Glutamatergic neuron (in vitro differentiated cells): ENCODE data around the gene R3HDM1. TPM values are rescaled to one million over a fixed set of nuclear protein-coding genes. Genes with fewer than 3 reads are reported as not detected.
"Not testable (repeated sequence)": the region's sequence is repeated elsewhere in the genome, so short reads cannot be mapped to it uniquely, and the experiment has no call there.

Source experiments
- DNase-seq: peaks from one replicate; pipeline ENCODE4 v3.0.0; 2022
- H3K27ac Mint-ChIP-seq: one replicate; pipeline ENCODE4 v1.8.0; 2020; ENCODE audit warnings: mild to moderate bottlenecking, mixed read lengths, inconsistent platforms; ENCODE audit not compliant: unreplicated experiment
- H3K27me3 Mint-ChIP-seq: one replicate; pipeline ENCODE4 v1.8.0; 2020; ENCODE audit warnings: mild to moderate bottlenecking, moderate library complexity, mixed read lengths, inconsistent platforms; ENCODE audit not compliant: unreplicated experiment
- H3K36me3 Mint-ChIP-seq: one replicate; pipeline ENCODE4 v1.8.0; 2020; ENCODE audit warnings: mild to moderate bottlenecking, mixed read lengths, inconsistent platforms; ENCODE audit not compliant: unreplicated experiment
- H3K4me1 Mint-ChIP-seq: one replicate; pipeline ENCODE4 v1.8.0; 2020; ENCODE audit warnings: mild to moderate bottlenecking, low read depth, mixed read lengths, inconsistent platforms; ENCODE audit not compliant: unreplicated experiment
- H3K4me3 Mint-ChIP-seq: one replicate; pipeline ENCODE4 v1.8.0; 2020; ENCODE audit warnings: mild to moderate bottlenecking, mixed read lengths, inconsistent platforms; ENCODE audit not compliant: unreplicated experiment
- H3K9me3 Mint-ChIP-seq: one replicate; pipeline ENCODE4 v1.8.0; 2020; ENCODE audit warnings: mild to moderate bottlenecking, moderate library complexity, mixed read lengths, inconsistent platforms; ENCODE audit not compliant: unreplicated experiment
- long read RNA-seq: library from polyadenylated mRNA; unstranded; transcript quantifications from one replicate; pipeline ENCODE4 v2.0.0, GENCODE V29; 2020; ENCODE audit not compliant: unreplicated experiment
- total RNA-seq: library from RNA; stranded (reverse); fragmentation: NEBNext Ultra II Directional; extraction: Animal tissue kit (Norgen Biotek cat#: 25700); gene quantifications from one replicate; pipeline ENCODE4 v1.2.1, GENCODE V29; 2021; ENCODE audit not compliant: unreplicated experiment
- TF ChIP-seq, protein P1 (sequence below): fragments of 200-600 bp; sonication (generic); IDR thresholded peaks from one replicate; pipeline ENCODE4 v1.5.0; 2021; ENCODE audit not compliant: partially characterized antibody, unreplicated experiment

Gene R3HDM1
- 57.7 TPM for total RNA-seq
- long read RNA-seq, partial matches to known transcripts, result 7 of 9 reads
- long read RNA-seq, other reads (novel, unspliced or antisense), result 2 of 9 reads

DNA sequence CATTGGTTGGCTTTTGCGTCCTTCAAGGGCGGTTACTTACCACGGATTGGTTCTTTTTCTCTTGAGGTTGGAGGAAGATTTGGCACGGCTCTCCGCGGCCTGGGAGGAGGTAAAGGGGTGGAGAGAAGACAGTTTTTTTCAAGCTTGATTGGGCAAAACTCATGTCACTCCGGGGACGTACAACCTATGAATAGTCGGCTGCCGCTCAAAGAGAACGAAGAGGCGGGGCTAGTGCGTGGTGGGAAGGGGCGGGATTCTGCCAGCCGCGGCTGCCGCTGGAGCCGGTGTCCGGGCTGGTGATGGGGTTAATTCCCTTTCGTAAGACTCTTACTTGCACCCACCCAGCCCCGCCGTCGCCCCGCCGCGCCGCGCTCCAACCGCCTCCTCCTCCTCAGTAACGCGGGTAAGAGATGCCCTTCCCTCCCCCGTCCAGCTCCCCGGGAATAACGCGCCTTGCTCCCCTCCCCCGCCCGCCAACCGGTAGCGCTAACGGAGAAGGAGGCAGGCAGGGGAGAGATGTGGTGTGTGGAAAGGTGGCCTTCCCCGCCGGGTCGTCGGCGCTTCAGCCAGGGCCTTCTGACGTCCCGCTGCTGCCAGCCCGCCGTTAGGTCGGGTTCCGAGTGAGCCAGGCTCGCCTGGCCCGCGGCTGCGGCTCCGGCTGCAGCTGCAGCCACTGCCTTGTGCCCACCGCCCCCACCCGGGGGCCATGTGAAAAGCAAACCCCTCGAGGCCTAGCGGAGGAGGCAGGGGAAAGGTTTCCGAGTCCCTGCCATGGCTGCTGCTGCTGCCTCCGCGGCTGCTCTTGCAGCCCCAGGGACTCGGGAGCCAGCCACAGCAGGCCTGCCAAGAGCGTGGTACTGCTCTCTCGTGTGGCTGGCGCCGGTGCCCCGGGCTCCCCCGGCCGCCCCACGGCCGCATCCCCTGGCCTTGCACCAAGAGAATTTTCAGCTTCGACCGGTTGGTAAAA lies at the start of gene R3HDM1:
Gene R3HDM1, plus strand, starts transcription at position 254 of the 967 bp plus-strand sequence. CDS start 73,362 bp downstream, outside the sequence.
- no peaks in the 10 kb centered on the region for H3K9me3 Mint-ChIP-seq
- peaks cover 3% of the 10 kb centered on the region for H3K27me3 Mint-ChIP-seq
- H3K36me3 Mint-ChIP-seq, result no peaks in the 10 kb centered on the region
- peaks cover 4% of the 10 kb centered on the region for H3K4me1 Mint-ChIP-seq
- DNase-seq, result peak; percentile 94
- peak within 1 kb of the TSS; percentile 87 for H3K27ac Mint-ChIP-seq
- TF ChIP-seq, protein P1, sequence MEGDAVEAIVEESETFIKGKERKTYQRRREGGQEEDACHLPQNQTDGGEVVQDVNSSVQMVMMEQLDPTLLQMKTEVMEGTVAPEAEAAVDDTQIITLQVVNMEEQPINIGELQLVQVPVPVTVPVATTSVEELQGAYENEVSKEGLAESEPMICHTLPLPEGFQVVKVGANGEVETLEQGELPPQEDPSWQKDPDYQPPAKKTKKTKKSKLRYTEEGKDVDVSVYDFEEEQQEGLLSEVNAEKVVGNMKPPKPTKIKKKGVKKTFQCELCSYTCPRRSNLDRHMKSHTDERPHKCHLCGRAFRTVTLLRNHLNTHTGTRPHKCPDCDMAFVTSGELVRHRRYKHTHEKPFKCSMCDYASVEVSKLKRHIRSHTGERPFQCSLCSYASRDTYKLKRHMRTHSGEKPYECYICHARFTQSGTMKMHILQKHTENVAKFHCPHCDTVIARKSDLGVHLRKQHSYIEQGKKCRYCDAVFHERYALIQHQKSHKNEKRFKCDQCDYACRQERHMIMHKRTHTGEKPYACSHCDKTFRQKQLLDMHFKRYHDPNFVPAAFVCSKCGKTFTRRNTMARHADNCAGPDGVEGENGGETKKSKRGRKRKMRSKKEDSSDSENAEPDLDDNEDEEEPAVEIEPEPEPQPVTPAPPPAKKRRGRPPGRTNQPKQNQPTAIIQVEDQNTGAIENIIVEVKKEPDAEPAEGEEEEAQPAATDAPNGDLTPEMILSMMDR, result no peak
- H3K4me3 Mint-ChIP-seq, result peak within 1 kb of the TSS; percentile 95

DNA sequence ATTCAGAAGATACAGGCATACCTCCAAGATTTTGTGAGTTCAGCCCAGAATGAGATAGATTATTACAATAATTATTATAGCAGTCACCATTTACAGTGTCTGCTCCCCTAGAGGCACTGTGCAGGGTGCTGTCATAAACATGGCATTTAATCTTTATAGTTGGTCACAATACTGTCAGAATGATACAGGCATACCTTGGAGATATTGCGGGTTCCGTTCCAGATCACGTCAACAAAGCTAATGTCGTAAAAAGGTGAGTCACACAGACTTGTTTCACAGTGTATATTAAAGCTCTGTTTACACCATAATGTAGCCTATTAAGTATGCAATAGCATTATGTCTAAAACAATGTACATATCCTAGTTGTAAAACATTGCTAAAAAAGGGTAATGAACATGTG lies 45.8 kb upstream of the R3HDM1 start:
- Mint-ChIP-seq H3K4me3 (no peak overlapping the region), H3K27me3 (no peaks in the 10 kb centered on the region), H3K36me3 (peaks cover 20% of the 10 kb centered on the region), H3K4me1 (no peaks in the 10 kb centered on the region), H3K9me3 (peaks cover 3% of the 10 kb centered on the region), H3K27ac (no peak overlapping the region)
- no peak for DNase-seq
- TF ChIP-seq, protein P1, result no peak

DNA sequence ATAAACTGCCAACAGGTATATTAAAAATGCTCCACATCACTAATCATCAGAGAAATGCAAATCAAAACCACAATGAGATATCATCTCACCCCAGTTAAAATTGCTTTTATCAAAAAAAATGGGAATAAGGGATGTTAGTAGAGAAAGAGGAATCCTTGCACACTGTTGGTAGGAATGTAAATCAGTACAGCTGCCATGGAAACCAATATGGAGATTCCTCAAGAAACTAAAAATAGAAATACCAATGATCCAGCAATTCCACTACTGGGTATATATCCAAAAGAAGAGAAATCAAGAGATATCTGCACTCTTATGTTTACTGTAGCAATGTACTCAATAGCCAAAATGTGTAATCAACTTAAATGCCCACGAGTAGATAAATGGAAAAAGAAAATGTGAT lies 40.9 kb upstream of the R3HDM1 start:
- Mint-ChIP-seq H3K9me3 (peaks cover 3% of the 10 kb centered on the region), H3K4me3 (no peak overlapping the region), H3K27me3 (no peaks in the 10 kb centered on the region), H3K4me1 (no peaks in the 10 kb centered on the region), H3K27ac (no peak overlapping the region), H3K36me3 (peaks cover 15% of the 10 kb centered on the region)
- TF ChIP-seq, protein P1, result no peak
- no peak for DNase-seq

DNA sequence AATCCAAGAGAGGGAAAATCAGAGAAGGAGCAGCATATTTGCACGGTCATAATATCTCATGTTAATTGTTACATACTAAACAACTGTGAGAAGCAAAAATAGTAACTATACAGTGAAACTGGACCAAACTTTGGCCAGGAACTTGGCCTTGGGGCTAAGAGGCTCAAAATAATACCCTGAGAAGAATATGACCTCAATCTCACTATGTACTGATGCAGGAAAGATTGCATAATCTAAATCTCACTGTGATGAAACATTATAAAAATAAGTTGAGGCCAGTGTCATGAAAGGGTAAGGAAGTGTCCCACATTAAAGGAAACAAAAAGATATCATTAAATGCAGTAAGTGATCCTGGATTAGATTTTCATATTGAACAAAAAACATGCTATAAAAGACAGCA lies 36.8 kb upstream of the R3HDM1 start:
- TF ChIP-seq, protein P1, result no peak
- H3K9me3 Mint-ChIP-seq, result peaks cover 5% of the 10 kb centered on the region
- no peak overlapping the region for H3K4me3 Mint-ChIP-seq
- no peak overlapping the region for H3K27ac Mint-ChIP-seq
- no peaks in the 10 kb centered on the region for H3K27me3 Mint-ChIP-seq
- no peaks in the 10 kb centered on the region for H3K4me1 Mint-ChIP-seq
- DNase-seq, result no peak
- peaks cover 15% of the 10 kb centered on the region for H3K36me3 Mint-ChIP-seq

DNA sequence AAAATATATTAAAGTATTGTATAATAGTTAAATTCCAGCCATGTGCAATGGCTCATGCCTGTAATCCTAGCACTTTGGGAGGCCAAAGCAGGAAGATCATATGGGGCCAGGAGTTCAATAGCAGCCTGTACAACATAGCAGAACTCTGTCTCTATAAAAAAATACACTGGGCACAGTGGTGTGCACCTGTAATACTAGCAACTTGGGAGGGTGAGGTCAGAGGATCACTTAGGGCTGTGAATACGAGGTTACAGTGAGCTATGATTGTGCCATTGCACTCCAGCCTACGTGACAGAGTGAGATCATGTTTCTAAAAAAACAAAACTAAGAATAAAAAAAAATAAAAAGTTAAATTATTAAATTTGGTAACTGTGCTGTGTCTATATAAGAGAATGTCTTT lies 36.4 kb upstream of the R3HDM1 start:
- Mint-ChIP-seq H3K27me3 (no peaks in the 10 kb centered on the region), H3K9me3 (peaks cover 5% of the 10 kb centered on the region), H3K36me3 (peaks cover 19% of the 10 kb centered on the region), H3K4me1 (no peaks in the 10 kb centered on the region), H3K27ac (no peak overlapping the region), H3K4me3 (no peak overlapping the region)
- DNase-seq, result no peak
- TF ChIP-seq, protein P1, result no peak

DNA sequence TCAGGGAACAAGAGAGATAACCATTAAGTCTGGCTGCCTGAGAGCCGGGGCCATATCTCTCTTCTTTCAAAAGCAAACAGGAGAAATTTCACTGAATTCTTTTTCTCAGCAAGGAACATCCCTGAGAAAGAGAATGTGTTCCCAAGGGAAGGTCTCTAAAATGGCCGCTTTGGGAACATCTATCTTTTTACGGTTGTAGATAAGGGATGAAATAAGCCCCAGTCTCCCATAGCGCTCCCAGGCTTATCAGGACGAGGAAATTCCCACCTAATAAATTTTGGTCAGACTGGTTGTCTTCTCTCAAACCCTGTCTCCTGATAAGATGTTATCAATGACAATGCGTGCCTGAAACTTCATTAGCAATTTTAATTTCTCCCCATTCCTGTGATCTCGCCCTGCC lies 32.7 kb upstream of the R3HDM1 start:
- H3K9me3 Mint-ChIP-seq, H3K27ac Mint-ChIP-seq, H3K4me3 Mint-ChIP-seq, H3K4me1 Mint-ChIP-seq, H3K27me3 Mint-ChIP-seq, DNase-seq: not testable (repeated sequence)
- peaks cover 31% of the 10 kb centered on the region for H3K36me3 Mint-ChIP-seq
